IgD-negative memory B cell (primary cell): Measurements from ENCODE around the gene CIROP. TPM values are rescaled to one million over a fixed set of nuclear protein-coding genes. Genes with fewer than 3 reads are reported as not detected.

Source experiments
- H3K27ac Mint-ChIP-seq, 3 donors: one replicate each; pipeline ENCODE4 v1.8.0; 2020 to 2022; ENCODE audit warnings: mild to moderate bottlenecking in 3 of 3, mixed read lengths in 3 of 3, moderate library complexity in 1 of 3
- H3K27me3 Mint-ChIP-seq: one replicate; pipeline ENCODE4 v1.8.0; 2021; ENCODE audit warnings: mixed read lengths
- H3K36me3 Mint-ChIP-seq: one replicate; pipeline ENCODE4 v1.8.0; 2020; ENCODE audit warnings: mild to moderate bottlenecking, mixed read lengths
- H3K4me1 Mint-ChIP-seq, 3 donors: one replicate each; pipeline ENCODE4 v1.8.0; 2020 to 2022; ENCODE audit warnings: mixed read lengths in 3 of 3, mild to moderate bottlenecking in 1 of 3
- H3K4me3 Mint-ChIP-seq, 4 donors: one replicate each; pipeline ENCODE4 v1.8.0; 2020 to 2022; ENCODE audit warnings: mild to moderate bottlenecking in 4 of 4, mixed read lengths in 4 of 4, moderate library complexity in 3 of 4
- H3K9me3 Mint-ChIP-seq, 3 donors: one replicate each; pipeline ENCODE4 v1.8.0; 2020 to 2021; ENCODE audit warnings: mixed read lengths in 3 of 3, mild to moderate bottlenecking in 1 of 3
- polyA plus RNA-seq: library from polyadenylated mRNA; unstranded; fragments of 300-500 nt; fragmentation: Illumina TruSeq; gene quantifications from one replicate; pipeline ENCODE4 v1.2.3, GENCODE V29; 2021

Gene CIROP
- polyA plus RNA-seq, 1 donor from 2014 or later = not detected

DNA sequence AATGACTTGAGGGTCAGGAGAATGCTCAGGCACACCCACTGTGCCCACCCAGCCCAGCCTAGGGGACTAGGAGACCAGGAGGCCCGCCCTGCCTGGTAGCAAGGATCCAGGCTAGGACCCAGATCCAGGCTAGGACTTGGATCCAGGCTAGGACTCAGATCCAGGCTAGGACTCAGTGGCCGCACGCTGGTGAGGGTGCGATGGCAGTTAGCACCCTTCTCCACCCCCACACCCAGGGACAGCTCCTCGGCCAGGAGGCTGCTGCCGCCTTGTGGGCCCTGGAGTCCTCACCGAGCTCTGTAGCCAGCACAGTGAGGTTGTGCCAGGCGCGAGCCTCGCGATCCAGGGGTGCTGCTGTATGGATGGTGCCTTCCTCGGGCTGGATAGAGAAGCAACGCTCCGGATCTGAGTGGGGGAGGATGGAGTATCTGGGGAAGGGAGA lies 52.6 kb downstream of the CIROP start:
- Mint-ChIP-seq H3K36me3 (peaks cover 1% of the 10 kb centered on the region), H3K9me3 (no peaks in the 10 kb centered on the region), H3K27me3 (peaks cover 7% of the 10 kb centered on the region), H3K4me3 (no peak overlapping the region), H3K27ac (no peak overlapping the region), H3K4me1 (peaks cover 0 to 9% (median 6%) of the 10 kb centered on the region in 3 donors)

DNA sequence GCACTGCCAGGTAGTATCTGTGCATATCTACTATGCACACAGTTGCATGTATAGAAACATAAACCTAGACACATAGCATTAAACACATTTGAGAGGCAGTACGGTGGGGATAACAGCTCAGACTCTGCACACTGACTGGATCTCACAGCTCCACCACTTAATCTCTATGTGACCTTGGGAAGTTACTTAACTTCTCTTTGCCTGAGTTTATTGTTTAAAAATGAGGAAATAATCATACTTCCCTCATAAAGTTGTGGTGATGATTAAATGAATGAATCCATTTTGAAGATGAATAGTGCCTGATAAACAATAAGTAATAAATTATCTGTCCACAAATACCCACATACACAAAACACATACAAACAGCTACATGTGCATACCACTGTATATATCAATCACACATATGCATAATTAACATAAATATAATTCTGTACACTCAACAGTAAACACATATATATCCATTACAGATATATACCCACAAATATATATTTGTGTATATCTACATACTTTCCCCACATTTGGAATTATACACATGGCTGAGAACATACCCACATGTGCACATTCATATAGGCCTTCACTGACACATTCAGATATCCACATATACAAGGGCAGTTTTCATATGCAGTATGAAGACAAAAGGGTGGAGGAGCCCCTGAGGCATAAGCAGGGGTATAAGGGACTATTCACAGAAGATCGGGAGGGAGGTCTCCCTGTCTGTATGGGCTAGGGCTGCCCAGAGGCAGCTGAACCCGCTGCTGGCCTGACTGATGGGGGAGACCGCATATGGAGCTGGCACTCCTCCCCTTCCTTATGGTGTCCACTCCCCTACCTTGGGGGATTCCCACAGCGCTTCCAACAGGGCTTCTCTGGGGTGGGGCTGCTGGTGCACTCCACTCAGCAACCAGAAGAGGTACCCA lies 53.4 kb downstream of the CIROP start:
- H3K4me3 Mint-ChIP-seq = no peak overlapping the region
- H3K4me1 Mint-ChIP-seq = peaks cover 0 to 4% (median 4%) of the 10 kb centered on the region in 3 donors
- no peaks in the 10 kb centered on the region for H3K9me3 Mint-ChIP-seq
- H3K36me3 Mint-ChIP-seq = peaks cover 1% of the 10 kb centered on the region
- H3K27me3 Mint-ChIP-seq = peaks cover 6% of the 10 kb centered on the region
- no peak overlapping the region for H3K27ac Mint-ChIP-seq

Other genes starting within 250 kb of the CIROP start
- 113 TPM for gene LRP10, start 233.2 kb downstream of the CIROP start, polyA plus RNA-seq
- gene REM2, start 221.8 kb downstream of the CIROP start, polyA plus RNA-seq = 2.6 TPM
- gene RBM23, start 185.8 kb downstream of the CIROP start, polyA plus RNA-seq = 49.7 TPM
- gene PRMT5, start 175.6 kb downstream of the CIROP start, polyA plus RNA-seq = 45.0 TPM
- 28.5 TPM for gene HAUS4, start 147.9 kb downstream of the CIROP start, polyA plus RNA-seq
- gene AJUBA, start 122.4 kb downstream of the CIROP start, polyA plus RNA-seq = 0.16 TPM
- gene C14orf93, start 94.8 kb downstream of the CIROP start, polyA plus RNA-seq = 8.0 TPM
- 28.0 TPM for gene PSMB5, start 70.1 kb downstream of the CIROP start, polyA plus RNA-seq
- gene PSMB11, start 62.8 kb downstream of the CIROP start, polyA plus RNA-seq = not detected
- 0.09 TPM for gene CDH24, start 47.5 kb downstream of the CIROP start, polyA plus RNA-seq
- 18.8 TPM for gene ACIN1, start 9.9 kb downstream of the CIROP start, polyA plus RNA-seq
- 68.7 TPM for gene C14orf119, start 9.5 kb downstream of the CIROP start, polyA plus RNA-seq
- gene CEBPE, start 14.3 kb upstream of the CIROP start, polyA plus RNA-seq = not detected
- gene SLC7A8, start 78.7 kb upstream of the CIROP start, polyA plus RNA-seq = 0.25 TPM
- not detected for gene RNF212B, start 132.9 kb upstream of the CIROP start, polyA plus RNA-seq
- 5.6 TPM for gene HOMEZ, start 181.1 kb upstream of the CIROP start, polyA plus RNA-seq
- 2.3 TPM for gene PPP1R3E, start 197.9 kb upstream of the CIROP start, polyA plus RNA-seq
- 0.65 TPM for gene BCL2L2, start 201.8 kb upstream of the CIROP start, polyA plus RNA-seq
- 127 TPM for gene PABPN1, start 216.5 kb upstream of the CIROP start, polyA plus RNA-seq
- gene SLC22A17, start 247.9 kb upstream of the CIROP start, polyA plus RNA-seq = 0.49 TPM